AG04450 (cell line): ENCODE data around the gene TUBB6. TPM values are rescaled to one million over a fixed set of nuclear protein-coding genes. Genes with fewer than 3 reads are reported as not detected.

Source experiments
- CTCF ChIA-PET: fragments of 300-600, 350-600 bp; formaldehyde crosslinking; extraction: SDS; loops from one replicate; lab custom pipeline; 2022; ENCODE audit warnings: antibody characterized with exemption, inconsistent platforms; lab: Charles Lee
- POLR2A ChIA-PET: fragments of 350-600 bp; formaldehyde crosslinking; extraction: SDS; loops from one replicate; lab custom pipeline; 2021; ENCODE audit warnings: antibody characterized with exemption, inconsistent platforms; lab: Yijun Ruan, JAX
- DNase-seq: peaks from one replicate; pipeline ENCODE4 v3.0.0-alpha.2; 2011; ENCODE audit warnings: low read depth, low spot score
- H3K27ac ChIP-seq: one replicate; pipeline ENCODE4 v1.5.1; 2012; ENCODE audit warnings: low read depth, low read length, control low read depth
- H3K27me3 ChIP-seq: one replicate; pipeline ENCODE4 v1.6.0; 2012; ENCODE audit warnings: low read length; ENCODE audit not compliant: control insufficient read depth, insufficient read depth
- H3K4me3 ChIP-seq: 2 replicates; pipeline ENCODE4 v1.5.1; 2011; ENCODE audit warnings: mild to moderate bottlenecking, low read depth, low read length, control low read depth
- H3K9me3 ChIP-seq: 2 replicates; pipeline ENCODE4 v1.5.1; 2012; ENCODE audit warnings: low read length; ENCODE audit not compliant: control insufficient read depth, insufficient read depth
- CTCF ChIP-seq: IDR thresholded peaks from 2 replicates; pipeline ENCODE4 v1.5.1; 2011; ENCODE audit warnings: low read depth, low read length, control low read depth, inconsistent platforms
- polyA plus RNA-seq: library from polyadenylated mRNA; depleted of rRNA; stranded (reverse); fragments of >200 nt; gene quantifications from 2 replicates; pipeline ENCODE4 v1.2.3, GENCODE V29; 2011

Gene TUBB6
- polyA plus RNA-seq, 1 experiment, result 398 TPM

- H3K4me3 ChIP-seq, result no peak overlapping the region
- peaks cover 3% of the 10 kb centered on the region; the same call in 1 of the 2 replicates for H3K9me3 ChIP-seq
- H3K27ac ChIP-seq, result no peak overlapping the region
- no peak for TF ChIP-seq CTCF
- POLR2A ChIA-PET, result no interaction called here
- H3K27me3 ChIP-seq, result no peaks in the 10 kb centered on the region
- CTCF ChIA-PET, result no interaction called here
- DNase-seq, result no peak
These were observed 63.5 kb downstream of the TUBB6 start for GRCh38 chr18:12371590-12371989.

- Histone ChIP-seq H3K9me3 (peaks cover 3% of the 10 kb centered on the region; the same call in 1 of the 2 replicates), H3K27ac (no peak overlapping the region), H3K4me3 (no peak overlapping the region), H3K27me3 (no peaks in the 10 kb centered on the region)
- TF ChIP-seq CTCF, result no peak
- ChIA-PET CTCF (no interaction called here), POLR2A (no interaction called here)
- no peak for DNase-seq
These were observed 64.4 kb downstream of the TUBB6 start for GRCh38 chr18:12372406-12372805.

GRCh38 chr18:12373116-12373770, 65.2 kb downstream of the TUBB6 start:
- CTCF ChIA-PET, result interaction anchor here (0.7 kb wide), 2 partner anchors 19 to 45 kb away, joined by 5 to 7 read pairs; no protein-coding TSS in a partner anchor
- H3K9me3 ChIP-seq, result peaks cover 3% of the 10 kb centered on the region; the same call in 1 of the 2 replicates
- DNase-seq, result no peak
- no peak overlapping the region for H3K27ac ChIP-seq
- no peak for TF ChIP-seq CTCF
- H3K4me3 ChIP-seq, result no peak overlapping the region
- no peaks in the 10 kb centered on the region for H3K27me3 ChIP-seq
- POLR2A ChIA-PET, result no interaction called here

- H3K27ac ChIP-seq, result no peak overlapping the region
- CTCF ChIA-PET, result interaction anchor here (0.7 kb wide), 2 partner anchors 19 to 46 kb away, joined by 5 to 7 read pairs; no protein-coding TSS in a partner anchor
- no peak overlapping the region for H3K4me3 ChIP-seq
- peaks cover 3% of the 10 kb centered on the region; the same call in 1 of the 2 replicates for H3K9me3 ChIP-seq
- TF ChIP-seq CTCF, result no peak
- no peaks in the 10 kb centered on the region for H3K27me3 ChIP-seq
- POLR2A ChIA-PET, result no interaction called here
- no peak for DNase-seq
These were observed 65.7 kb downstream of the TUBB6 start for GRCh38 chr18:12373771-12374116.

- CTCF ChIA-PET, result no interaction called here
These were observed 66.4 kb downstream of the TUBB6 start for GRCh38 chr18:12374401-12374800.

More at GRCh38 chr18:12374401-12374800, 66.4 kb downstream of the TUBB6 start:
- Histone ChIP-seq H3K27ac (no peak overlapping the region), H3K27me3 (no peaks in the 10 kb centered on the region), H3K9me3 (peaks cover 3% of the 10 kb centered on the region; the same call in 1 of the 2 replicates), H3K4me3 (no peak overlapping the region)
- no peak for TF ChIP-seq CTCF
- no peak for DNase-seq
- POLR2A ChIA-PET, result no interaction called here
